Measurements from ENCODE around the gene OTOA.
"Not testable (repeated sequence)": the region's sequence is repeated elsewhere in the genome, so short reads cannot be mapped to it uniquely, and the experiment has no call there.

OTOA gene

GRCh38 chr16:21664801-21665492 is 1.2 kb downstream of the OTOA start:
- no peak for FAIRE-seq
- TF ChIP-seq POLR2A (IDR thresholded peaks at IDR 0.05; ENCODE audit: low read depth, low read length) (no peak), POLR2AphosphoS5 (IDR thresholded peaks at IDR 0.05; ENCODE audit: low read depth, low read length) (no peak), TAF1 (IDR thresholded peaks at IDR 0.05; ENCODE audit: borderline replicate concordance, low read depth, low read length) (no peak)

GRCh38 chr16:21666772-21667171 is 3.0 kb downstream of the OTOA start:
- no peak for FAIRE-seq
- TF ChIP-seq POLR2AphosphoS5 (IDR thresholded peaks at IDR 0.05; ENCODE audit: low read depth, low read length) (no peak), TAF1 (IDR thresholded peaks at IDR 0.05; ENCODE audit: borderline replicate concordance, low read depth, low read length) (no peak), POLR2A (IDR thresholded peaks at IDR 0.05; ENCODE audit: low read depth, low read length) (no peak)
- no peak for DNase-seq (ENCODE audit: insufficient read length)

More at GRCh38 chr16:21664801-21665492, 1.2 kb downstream of the OTOA start:
- no peak for DNase-seq (ENCODE audit: insufficient read length)

DNA sequence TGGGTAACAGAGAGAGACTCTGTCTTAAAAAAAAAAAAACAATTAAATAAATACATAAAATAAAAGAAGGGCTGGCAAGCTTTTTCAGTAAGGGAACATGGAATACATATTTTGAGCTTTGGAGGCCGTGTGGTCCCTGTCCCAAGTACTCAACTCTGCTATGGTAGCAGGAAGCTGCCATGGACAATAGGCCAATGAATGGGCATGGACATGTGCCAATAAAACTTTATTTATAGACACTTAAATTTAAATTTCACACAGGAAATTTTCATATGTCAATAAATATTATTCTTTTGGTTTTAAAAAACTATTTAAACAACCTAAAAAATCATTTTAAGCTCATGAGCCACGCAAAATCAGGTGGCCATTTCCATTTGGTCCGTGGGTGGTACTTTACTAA is 3.8 kb downstream of the OTOA start:
- FAIRE-seq (no peak), DNase-seq (ENCODE audit: insufficient read length) (no peak)

GRCh38 chr16:21673469-21673868 is 9.7 kb downstream of the OTOA start:
- DNase-seq (ENCODE audit: insufficient read length), result no peak
- no peak for FAIRE-seq
- no peak for TF ChIP-seq TAF1 (IDR thresholded peaks at IDR 0.05; ENCODE audit: borderline replicate concordance, low read depth, low read length)
- no peak for TF ChIP-seq POLR2A (IDR thresholded peaks at IDR 0.05; ENCODE audit: low read depth, low read length)
- no peak for TF ChIP-seq POLR2AphosphoS5 (IDR thresholded peaks at IDR 0.05; ENCODE audit: low read depth, low read length)

More for the DNA sequence above, 3.8 kb downstream of the OTOA start:
- no peak for TF ChIP-seq POLR2A (IDR thresholded peaks at IDR 0.05; ENCODE audit: low read depth, low read length)
- no peak for TF ChIP-seq TAF1 (IDR thresholded peaks at IDR 0.05; ENCODE audit: borderline replicate concordance, low read depth, low read length)
- TF ChIP-seq POLR2AphosphoS5 (IDR thresholded peaks at IDR 0.05; ENCODE audit: low read depth, low read length), result no peak

DNA sequence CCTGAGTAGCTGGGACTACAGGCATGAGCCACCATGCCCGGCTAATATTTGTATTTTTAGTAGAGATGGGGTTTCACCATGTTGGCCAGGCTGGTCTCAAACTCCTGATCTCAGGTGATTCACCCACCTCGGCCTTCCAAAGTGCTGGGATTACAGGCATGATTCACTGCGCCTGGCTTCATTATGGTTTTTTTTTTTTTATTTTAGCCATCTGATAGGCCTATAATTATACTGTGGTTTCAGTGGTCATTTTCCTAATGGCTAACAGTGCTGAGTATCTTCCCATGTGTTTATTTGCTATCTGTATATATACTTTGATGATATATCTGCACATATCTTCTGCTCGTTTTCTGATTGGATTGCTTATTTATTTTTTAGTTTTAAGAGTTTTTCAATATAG is 10.7 kb downstream of the OTOA start:
- not testable (repeated sequence) for FAIRE-seq; DNase-seq (ENCODE audit: insufficient read length)

DNA sequence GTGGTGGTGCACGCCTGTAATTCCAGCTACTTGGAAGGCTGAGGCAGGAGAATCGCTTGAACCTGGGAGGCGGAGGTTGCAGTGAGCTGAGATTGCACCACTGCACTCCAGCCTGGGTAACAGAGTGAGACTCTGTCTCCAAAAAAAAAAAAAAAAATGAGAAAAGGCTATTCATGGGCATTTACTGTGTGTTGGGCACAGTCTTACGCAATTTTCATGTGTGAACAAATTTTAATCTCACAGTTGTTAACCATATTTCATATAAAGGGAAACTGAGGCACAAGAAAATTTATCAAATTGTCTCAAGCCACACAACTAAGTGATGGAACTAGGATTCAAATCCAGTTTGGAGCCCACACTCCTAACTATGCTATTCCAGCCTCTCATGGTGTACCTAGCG is 16.9 kb downstream of the OTOA start:
- DNase-seq (ENCODE audit: insufficient read length); FAIRE-seq: not testable (repeated sequence)

DNA sequence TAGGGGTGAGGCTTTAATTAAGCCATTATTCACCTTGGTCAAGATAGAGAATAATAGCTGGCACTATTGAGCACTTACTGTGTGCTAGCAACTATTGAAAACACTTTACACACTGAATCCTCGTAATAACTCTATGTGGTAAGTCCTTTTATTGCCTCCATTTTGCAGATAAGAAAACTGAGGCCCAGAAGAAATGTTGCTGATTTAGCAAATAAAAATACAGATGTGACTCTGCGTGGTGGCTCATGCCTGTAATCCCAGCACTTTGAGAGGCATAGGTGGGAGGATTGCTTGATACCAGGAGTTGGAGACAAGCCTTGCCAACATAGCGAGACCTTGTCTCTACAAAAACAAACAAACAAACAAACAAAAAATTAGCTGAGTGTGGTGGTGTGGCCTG is 19.4 kb downstream of the OTOA start:
- FAIRE-seq (no peak), DNase-seq (ENCODE audit: insufficient read length) (no peak)
- TF ChIP-seq POLR2A (IDR thresholded peaks at IDR 0.05; ENCODE audit: low read depth, low read length) (no peak), TAF1 (IDR thresholded peaks at IDR 0.05; ENCODE audit: borderline replicate concordance, low read depth, low read length) (no peak), POLR2AphosphoS5 (IDR thresholded peaks at IDR 0.05; ENCODE audit: low read depth, low read length) (no peak)

GRCh38 chr16:21684199-21684598 is 20.4 kb downstream of the OTOA start:
- FAIRE-seq (peak; percentile 17), DNase-seq (ENCODE audit: insufficient read length) (no peak)
- TF ChIP-seq TAF1 (IDR thresholded peaks at IDR 0.05; ENCODE audit: borderline replicate concordance, low read depth, low read length) (no peak), POLR2AphosphoS5 (IDR thresholded peaks at IDR 0.05; ENCODE audit: low read depth, low read length) (no peak), POLR2A (IDR thresholded peaks at IDR 0.05; ENCODE audit: low read depth, low read length) (no peak)

GRCh38 chr16:21685034-21685455 is 21.3 kb downstream of the OTOA start:
- TF ChIP-seq POLR2A (IDR thresholded peaks at IDR 0.05; ENCODE audit: low read depth, low read length) (no peak), TAF1 (IDR thresholded peaks at IDR 0.05; ENCODE audit: borderline replicate concordance, low read depth, low read length) (no peak), POLR2AphosphoS5 (IDR thresholded peaks at IDR 0.05; ENCODE audit: low read depth, low read length) (no peak)
- DNase-seq (ENCODE audit: insufficient read length), result no peak
- FAIRE-seq, result no peak

- DNase-seq (ENCODE audit: insufficient read length) (no peak), FAIRE-seq (no peak)
- TF ChIP-seq POLR2A (IDR thresholded peaks at IDR 0.05; ENCODE audit: low read depth, low read length), result no peak
These were observed 25.3 kb downstream of the OTOA start for GRCh38 chr16:21689107-21689506.

DNA sequence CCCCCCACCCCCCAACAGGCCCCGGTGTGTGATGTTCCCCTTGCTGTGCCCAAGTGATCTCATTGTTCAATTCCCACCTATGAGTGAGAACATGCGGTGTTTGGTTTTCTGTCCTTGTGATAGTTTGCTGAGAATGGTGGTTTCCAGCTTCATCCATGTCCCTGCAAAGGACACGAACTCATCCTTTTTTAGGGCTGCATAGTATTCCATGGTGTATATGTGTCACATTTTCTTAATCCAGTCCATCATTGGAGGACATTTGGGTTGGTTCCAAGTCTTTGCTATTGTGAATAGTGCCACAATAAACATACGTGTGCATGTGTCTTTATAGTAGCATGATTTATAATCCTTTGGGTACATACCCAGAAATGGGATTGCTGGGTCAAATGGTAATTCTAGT is 27.2 kb downstream of the OTOA start:
- not testable (repeated sequence) for DNase-seq (ENCODE audit: insufficient read length); FAIRE-seq

DNA sequence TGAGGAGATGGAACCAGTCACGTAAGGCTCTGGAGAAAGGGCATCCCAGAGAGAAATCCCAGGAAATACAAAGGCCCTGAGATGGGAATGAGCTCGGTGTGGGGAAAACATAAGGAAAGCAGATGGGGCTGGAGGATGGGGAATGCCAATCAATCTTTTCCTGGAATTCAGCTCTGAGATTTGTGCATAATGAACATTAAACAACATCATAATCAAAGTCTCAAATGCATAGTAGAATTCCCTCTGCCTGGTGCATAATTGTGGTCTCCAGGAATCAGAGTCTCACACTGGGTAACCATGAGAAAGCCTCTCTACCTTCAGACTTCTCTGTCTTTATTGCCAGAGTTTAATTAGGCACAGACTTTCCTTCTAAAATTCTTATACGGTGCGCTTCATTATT is 30.8 kb downstream of the OTOA start:
- DNase-seq (ENCODE audit: insufficient read length), result no peak
- no peak for FAIRE-seq
- TF ChIP-seq TAF1 (IDR thresholded peaks at IDR 0.05; ENCODE audit: borderline replicate concordance, low read depth, low read length), result no peak
- TF ChIP-seq POLR2AphosphoS5 (IDR thresholded peaks at IDR 0.05; ENCODE audit: low read depth, low read length), result no peak
- TF ChIP-seq POLR2A (IDR thresholded peaks at IDR 0.05; ENCODE audit: low read depth, low read length), result no peak

GRCh38 chr16:21697032-21697431 is 33.3 kb downstream of the OTOA start:
- DNase-seq (ENCODE audit: insufficient read length) (no peak), FAIRE-seq (no peak)
- TF ChIP-seq POLR2A (IDR thresholded peaks at IDR 0.05; ENCODE audit: low read depth, low read length), result no peak
